Mucosa of rectum (tissue), 2 donors: ENCODE measurements around the gene MAGI1.

Source experiments
- H3K27ac ChIP-seq, 2 donors: one replicate each; pipeline ENCODE4 v1.7.0; 2013; ENCODE audit warnings: inconsistent platforms in 2 of 2, low read depth in 2 of 2, low read length in 2 of 2
- H3K27me3 ChIP-seq, 2 donors: one replicate each; pipeline ENCODE4 v1.7.0; 2013; ENCODE audit warnings: low read length in 2 of 2; ENCODE audit not compliant: control insufficient read depth in 2 of 2, insufficient read depth in 2 of 2
- H3K36me3 ChIP-seq, 2 donors: one replicate each; pipeline ENCODE4 v1.7.0; 2013; ENCODE audit warnings: low read length in 2 of 2; ENCODE audit not compliant: control insufficient read depth in 2 of 2, insufficient read depth in 2 of 2
- H3K4me1 ChIP-seq, 2 donors: one replicate each; pipeline ENCODE4 v1.7.0; 2013; ENCODE audit warnings: low read length in 2 of 2, mild to moderate bottlenecking in 1 of 2; ENCODE audit not compliant: control insufficient read depth in 2 of 2, insufficient read depth in 2 of 2
- H3K4me3 ChIP-seq, 2 donors: one replicate each; pipeline ENCODE4 v1.7.0; 2013; ENCODE audit warnings: low read length in 2 of 2
- H3K9ac ChIP-seq, 2 donors: one replicate each; pipeline ENCODE4 v1.7.0; 2013; ENCODE audit warnings: low read length in 2 of 2, low read depth in 1 of 2, mild to moderate bottlenecking in 1 of 2
- H3K9me3 ChIP-seq, 2 donors: one replicate each; pipeline ENCODE4 v1.7.0; 2013; ENCODE audit warnings: low read length in 2 of 2; ENCODE audit not compliant: control insufficient read depth in 2 of 2
- donor health status: healthy.
- donor health status: Normal muscosa, but diverticular disease.

MAGI1 gene

DNA sequence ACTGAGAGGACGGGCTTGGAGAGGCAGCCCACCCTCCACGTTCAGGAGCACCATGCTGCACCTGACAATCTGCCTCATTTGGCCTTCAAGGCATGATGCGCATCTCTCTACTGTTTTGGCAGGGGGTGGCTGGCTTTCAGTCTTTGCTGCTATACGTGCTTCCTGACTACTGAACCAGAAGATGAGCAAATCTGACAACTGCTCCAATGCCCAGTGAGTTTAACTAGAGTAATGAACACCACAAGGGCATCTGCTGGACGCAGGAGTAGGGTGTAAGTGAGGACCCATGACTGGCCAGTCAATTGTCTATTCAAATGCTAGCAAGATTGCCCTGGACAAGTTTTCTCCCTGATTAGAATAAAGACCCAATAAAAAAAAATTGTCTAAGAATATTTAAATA is 335.7 kb downstream of the MAGI1 start:
- no peaks in the 10 kb centered on the region for H3K36me3 ChIP-seq
- H3K4me1 ChIP-seq: no peaks in the 10 kb centered on the region
- no peaks in the 10 kb centered on the region for H3K27me3 ChIP-seq
- H3K9ac ChIP-seq: no peak overlapping the region
- no peak overlapping the region for H3K4me3 ChIP-seq
- H3K27ac ChIP-seq: no peak overlapping the region
- H3K9me3 ChIP-seq: no peaks in the 10 kb centered on the region

DNA sequence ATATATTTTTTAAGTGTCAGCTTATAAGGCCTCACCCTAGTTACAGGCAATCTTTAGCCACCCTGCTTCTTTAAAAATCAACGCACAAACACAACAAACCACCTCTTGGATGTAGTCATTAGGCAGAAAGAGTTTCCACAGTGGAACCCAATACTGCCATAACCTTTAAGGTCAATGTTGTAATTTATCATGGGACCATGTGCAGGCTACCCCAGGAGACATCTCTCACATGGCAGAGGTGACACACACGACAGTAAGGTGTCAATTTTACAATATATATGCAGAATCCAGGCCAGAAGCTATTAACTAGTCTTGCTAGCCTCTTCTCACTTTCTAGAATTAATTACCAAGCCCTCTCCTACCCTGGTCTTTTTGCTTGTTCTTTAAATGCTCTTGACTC is 336.5 kb downstream of the MAGI1 start:
- Histone ChIP-seq H3K4me3 (no peak overlapping the region), H3K4me1 (no peaks in the 10 kb centered on the region), H3K9ac (no peak overlapping the region)

DNA sequence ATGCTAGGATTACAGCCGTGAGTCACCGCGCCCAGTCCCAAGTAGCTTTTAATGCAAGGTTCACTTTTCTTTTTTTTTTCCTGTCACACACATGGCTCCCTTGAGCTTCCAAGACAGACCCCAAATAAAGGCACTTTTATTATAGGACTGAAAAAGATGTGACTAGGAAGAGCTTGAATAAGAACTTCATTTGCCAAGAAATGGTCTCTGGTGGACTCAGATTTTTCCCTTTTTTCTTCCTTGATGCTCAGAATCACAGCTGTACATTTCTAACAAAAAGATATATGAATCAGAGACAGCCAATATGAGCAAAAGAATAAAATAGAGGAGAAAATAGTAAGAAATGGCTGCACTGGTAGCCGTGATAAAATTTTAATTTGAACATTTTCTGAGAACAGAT is 337.2 kb downstream of the MAGI1 start:
- H3K27me3 ChIP-seq: no peaks in the 10 kb centered on the region
- H3K4me3 ChIP-seq: no peak overlapping the region
- H3K27ac ChIP-seq: no peak overlapping the region
- no peaks in the 10 kb centered on the region for H3K36me3 ChIP-seq
- no peaks in the 10 kb centered on the region for H3K4me1 ChIP-seq
- no peaks in the 10 kb centered on the region for H3K9me3 ChIP-seq
- no peak overlapping the region for H3K9ac ChIP-seq

More for the DNA sequence above, 336.5 kb downstream of the MAGI1 start:
- no peaks in the 10 kb centered on the region for H3K9me3 ChIP-seq
- no peaks in the 10 kb centered on the region for H3K27me3 ChIP-seq
- H3K36me3 ChIP-seq: no peaks in the 10 kb centered on the region
- no peak overlapping the region for H3K27ac ChIP-seq

DNA sequence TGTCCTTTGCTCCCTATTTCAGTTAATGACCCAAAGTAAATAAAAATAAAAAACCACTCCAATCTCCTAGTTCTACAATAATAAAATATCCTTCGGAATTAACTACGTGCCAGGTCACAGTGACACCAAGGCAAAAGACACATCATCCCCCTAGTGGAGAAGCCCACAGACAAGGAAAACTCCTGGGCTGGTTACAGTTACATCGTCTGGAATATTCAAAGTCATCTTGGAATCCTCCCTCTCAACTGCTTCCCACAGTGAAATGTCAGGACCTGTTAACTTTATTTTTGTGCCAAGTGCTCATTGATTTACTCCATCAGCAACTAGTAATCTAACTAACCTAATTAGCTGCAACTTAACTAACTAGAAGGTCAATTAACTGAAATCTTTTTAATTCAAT is 349.3 kb downstream of the MAGI1 start:
- Histone ChIP-seq H3K4me3 (no peak overlapping the region), H3K4me1 (no peaks in the 10 kb centered on the region), H3K9me3 (no peaks in the 10 kb centered on the region), H3K27me3 (no peaks in the 10 kb centered on the region), H3K36me3 (no peaks in the 10 kb centered on the region), H3K9ac (no peak overlapping the region), H3K27ac (no peak overlapping the region)

DNA sequence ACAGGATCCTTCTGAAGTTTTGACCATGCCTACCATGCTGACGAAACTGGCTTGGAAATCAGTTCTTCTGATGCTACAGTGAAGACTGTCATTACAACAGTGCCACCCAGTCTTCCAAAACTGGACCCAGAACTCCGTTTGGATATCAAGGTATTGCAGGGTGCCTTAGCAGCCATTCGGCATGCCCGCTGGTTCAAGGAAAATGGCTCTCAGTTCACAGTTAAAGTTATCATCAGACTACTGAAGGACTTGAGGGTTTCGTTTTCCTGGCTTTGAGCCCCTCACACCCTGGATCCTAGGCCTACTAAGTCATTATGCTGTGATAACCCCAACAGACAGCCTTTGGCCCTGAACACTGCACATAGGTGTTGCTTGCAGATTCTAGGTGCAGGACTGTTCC is 351.0 kb downstream of the MAGI1 start:
- Histone ChIP-seq H3K4me1 (no peaks in the 10 kb centered on the region), H3K9ac (no peak overlapping the region), H3K4me3 (no peak overlapping the region), H3K27ac (no peak overlapping the region), H3K27me3 (no peaks in the 10 kb centered on the region), H3K9me3 (no peaks in the 10 kb centered on the region), H3K36me3 (no peaks in the 10 kb centered on the region)

DNA sequence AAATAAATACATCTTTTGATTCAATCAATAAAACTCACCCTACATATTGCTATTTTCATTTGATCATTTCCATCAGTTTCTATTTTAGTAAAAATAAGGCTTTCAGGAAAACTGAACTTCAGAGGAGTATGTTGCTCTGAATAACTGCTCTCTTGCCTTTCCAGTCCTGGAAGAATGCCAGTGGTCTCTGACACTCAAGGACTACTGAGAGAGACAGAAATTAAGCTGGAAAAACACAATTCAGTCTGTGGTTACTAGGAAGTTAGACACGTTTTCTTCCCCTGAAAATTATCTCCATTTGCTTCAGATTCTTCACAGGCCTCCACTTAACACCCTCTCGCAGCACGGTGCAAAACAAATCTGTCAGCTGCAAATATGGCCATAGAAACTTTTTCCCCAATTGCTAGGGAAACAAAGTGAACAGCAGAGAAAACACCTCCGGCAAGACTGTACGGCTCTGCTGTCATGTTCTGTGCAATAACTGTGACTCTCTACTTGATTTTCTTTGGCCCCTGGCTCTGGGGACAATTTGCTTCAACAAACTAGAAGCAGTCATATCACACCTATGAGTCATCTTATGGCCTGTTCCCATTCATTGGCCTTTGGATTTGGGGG is 353.0 kb downstream of the MAGI1 start:
- no peak overlapping the region for H3K9ac ChIP-seq
- no peaks in the 10 kb centered on the region for H3K27me3 ChIP-seq
- H3K36me3 ChIP-seq: no peaks in the 10 kb centered on the region
- no peak overlapping the region for H3K27ac ChIP-seq
- no peaks in the 10 kb centered on the region for H3K9me3 ChIP-seq
- H3K4me1 ChIP-seq: no peaks in the 10 kb centered on the region
- H3K4me3 ChIP-seq: no peak overlapping the region

DNA sequence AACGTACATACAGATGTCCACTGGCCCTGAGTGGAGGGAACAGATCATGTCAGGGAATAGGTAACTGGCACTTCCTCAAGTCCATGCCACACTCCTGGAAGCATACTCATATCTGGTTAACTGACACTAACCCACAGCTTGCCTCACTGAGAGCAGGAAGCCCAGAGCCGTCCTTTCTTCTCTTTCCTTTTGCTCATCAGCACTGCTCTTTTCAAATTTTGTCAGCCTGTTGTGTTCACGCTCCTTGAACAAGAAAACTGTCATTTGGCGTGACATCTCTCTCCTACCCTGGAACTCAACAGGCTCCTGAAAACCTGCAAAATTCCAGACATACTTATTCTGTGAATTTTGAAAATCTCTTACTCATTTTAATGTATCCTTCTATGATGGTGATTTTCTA is 360.2 kb downstream of the MAGI1 start:
- Histone ChIP-seq H3K4me1 (no peaks in the 10 kb centered on the region), H3K36me3 (no peaks in the 10 kb centered on the region), H3K9ac (no peak overlapping the region), H3K9me3 (no peaks in the 10 kb centered on the region), H3K27me3 (no peaks in the 10 kb centered on the region), H3K27ac (no peak overlapping the region), H3K4me3 (no peak overlapping the region)

DNA sequence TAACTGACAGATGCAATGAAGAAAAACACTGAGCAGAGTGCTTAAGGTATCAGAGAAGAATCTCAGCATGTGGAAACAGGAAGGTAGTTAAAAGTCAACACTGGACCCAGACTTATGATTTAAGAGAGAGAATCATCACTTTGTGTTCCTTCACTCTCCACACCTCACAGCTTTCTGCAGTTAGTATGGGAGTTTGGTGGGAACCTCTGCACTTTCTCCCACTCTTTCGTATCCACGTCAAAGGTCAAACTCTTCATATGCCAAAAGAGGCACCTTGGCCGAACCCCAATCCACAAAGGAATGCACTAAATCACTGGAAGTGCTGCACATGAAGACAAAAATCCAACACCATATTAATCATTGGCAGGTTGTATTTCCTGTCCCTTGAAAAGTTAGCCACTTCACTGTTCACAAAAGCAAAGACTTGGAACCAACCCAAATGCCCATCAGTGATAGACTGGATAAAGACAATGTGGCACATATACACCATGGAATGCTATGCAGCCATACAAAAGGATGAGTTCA is 361.2 kb downstream of the MAGI1 start:
- Histone ChIP-seq H3K27ac (no peak overlapping the region), H3K4me3 (no peak overlapping the region), H3K9me3 (no peaks in the 10 kb centered on the region), H3K36me3 (no peaks in the 10 kb centered on the region), H3K4me1 (no peaks in the 10 kb centered on the region), H3K27me3 (no peaks in the 10 kb centered on the region), H3K9ac (no peak overlapping the region)

DNA sequence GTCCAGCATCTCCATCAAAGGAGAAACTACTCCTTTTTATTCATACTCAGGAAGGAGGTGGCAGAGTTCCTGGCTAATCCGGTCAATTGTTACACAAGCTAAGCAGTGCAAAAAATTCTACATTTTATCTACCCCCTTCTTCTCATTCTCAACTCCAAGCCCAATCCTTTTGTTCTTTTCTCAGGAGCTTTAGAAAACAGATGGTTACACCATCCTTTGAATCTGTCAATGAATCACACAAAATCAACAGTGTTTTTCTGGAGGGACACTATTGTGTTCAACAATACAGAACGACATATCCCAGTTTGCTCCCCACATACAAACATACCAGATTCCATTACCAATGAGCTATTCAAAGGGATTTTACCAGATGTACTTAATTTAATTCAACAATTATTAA is 362.1 kb downstream of the MAGI1 start:
- no peak overlapping the region for H3K27ac ChIP-seq
- no peak overlapping the region for H3K4me3 ChIP-seq
- H3K27me3 ChIP-seq: no peaks in the 10 kb centered on the region
- H3K9me3 ChIP-seq: no peaks in the 10 kb centered on the region
- H3K9ac ChIP-seq: no peak overlapping the region
- no peaks in the 10 kb centered on the region for H3K4me1 ChIP-seq
- H3K36me3 ChIP-seq: no peaks in the 10 kb centered on the region

DNA sequence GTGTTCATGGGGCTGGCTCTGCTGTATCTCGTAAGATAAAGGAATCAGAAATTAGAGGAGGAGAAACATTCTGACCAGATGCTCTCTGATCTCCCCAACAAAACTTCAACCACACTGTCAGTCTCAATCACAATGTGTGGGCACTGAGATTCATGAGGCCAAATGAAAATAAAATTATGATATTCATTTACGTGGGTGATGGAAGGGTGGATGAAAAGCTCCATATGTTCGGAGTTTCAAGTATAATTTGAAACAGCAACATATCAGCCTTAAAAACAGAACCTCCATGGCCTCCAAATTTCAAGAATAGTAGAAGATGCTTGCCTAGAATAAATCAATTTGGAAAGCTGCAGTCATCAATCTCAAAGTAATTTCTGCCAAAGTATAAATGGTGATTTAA is 363.7 kb downstream of the MAGI1 start:
- Histone ChIP-seq H3K36me3 (no peaks in the 10 kb centered on the region), H3K4me3 (no peak overlapping the region), H3K27ac (no peak overlapping the region), H3K27me3 (no peaks in the 10 kb centered on the region), H3K4me1 (no peaks in the 10 kb centered on the region), H3K9me3 (no peaks in the 10 kb centered on the region), H3K9ac (no peak overlapping the region)

DNA sequence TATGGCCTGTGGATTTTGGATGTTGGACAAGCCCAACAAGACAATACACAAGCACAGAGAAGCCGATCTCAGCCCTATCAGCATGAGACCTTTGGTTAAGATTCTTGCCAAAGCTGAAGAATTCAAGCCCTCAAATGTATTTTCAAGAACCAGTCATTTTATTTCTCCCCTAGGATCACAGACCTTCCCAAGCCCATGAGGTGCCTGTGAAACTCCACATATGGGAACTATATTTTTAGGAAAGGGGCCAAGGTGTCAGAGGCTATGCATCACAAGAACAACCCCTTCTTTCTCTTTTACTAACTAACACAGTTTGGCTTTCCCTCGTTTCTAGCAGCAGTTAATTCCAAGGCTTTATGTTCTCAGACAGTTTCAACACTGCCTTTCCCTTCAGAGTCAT is 364.5 kb downstream of the MAGI1 start:
- Histone ChIP-seq H3K9ac (no peak overlapping the region), H3K9me3 (no peaks in the 10 kb centered on the region), H3K27me3 (no peaks in the 10 kb centered on the region), H3K36me3 (no peaks in the 10 kb centered on the region), H3K4me3 (no peak overlapping the region), H3K27ac (no peak overlapping the region), H3K4me1 (no peaks in the 10 kb centered on the region)
